GM19455 (cell line): ENCODE data around the gene NAA10.
A peak's percentile ranks its signal among the peaks of the same experiment; 100 is the strongest.

Experiments
- ATAC-seq: cut with Tn5 transposase; IDR thresholded peaks from one replicate; pipeline ENCODE4 v1.9.1; 2021; ENCODE audit not compliant: unreplicated experiment

NAA10 gene

DNA sequence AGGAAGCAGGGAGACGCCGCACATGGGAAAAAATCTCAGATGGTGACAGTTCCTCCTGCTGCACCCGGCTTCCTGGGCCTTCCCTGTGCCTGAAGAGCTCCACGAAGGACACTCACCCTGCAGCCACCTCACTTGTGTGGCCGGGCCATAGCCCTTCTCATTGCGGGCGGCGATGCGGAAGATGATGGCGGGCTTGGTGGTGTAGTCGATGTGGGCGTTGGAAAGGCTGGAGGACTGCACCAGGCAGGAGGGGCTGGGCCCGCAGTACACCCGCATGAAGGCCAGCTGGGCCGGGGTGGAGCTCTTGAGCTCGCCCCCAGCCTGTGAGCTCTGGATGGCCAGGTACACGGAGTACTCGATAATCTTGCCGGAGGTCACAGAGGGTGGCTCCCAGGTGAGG is 15.3 kb upstream of the NAA10 start:
- no peak for ATAC-seq

GRCh38 chrX:153948847-153949805 is 14.3 kb upstream of the NAA10 start:
- ATAC-seq, result no peak

GRCh38 chrX:153948002-153948466 is 13.2 kb upstream of the NAA10 start:
- ATAC-seq, result no peak

DNA sequence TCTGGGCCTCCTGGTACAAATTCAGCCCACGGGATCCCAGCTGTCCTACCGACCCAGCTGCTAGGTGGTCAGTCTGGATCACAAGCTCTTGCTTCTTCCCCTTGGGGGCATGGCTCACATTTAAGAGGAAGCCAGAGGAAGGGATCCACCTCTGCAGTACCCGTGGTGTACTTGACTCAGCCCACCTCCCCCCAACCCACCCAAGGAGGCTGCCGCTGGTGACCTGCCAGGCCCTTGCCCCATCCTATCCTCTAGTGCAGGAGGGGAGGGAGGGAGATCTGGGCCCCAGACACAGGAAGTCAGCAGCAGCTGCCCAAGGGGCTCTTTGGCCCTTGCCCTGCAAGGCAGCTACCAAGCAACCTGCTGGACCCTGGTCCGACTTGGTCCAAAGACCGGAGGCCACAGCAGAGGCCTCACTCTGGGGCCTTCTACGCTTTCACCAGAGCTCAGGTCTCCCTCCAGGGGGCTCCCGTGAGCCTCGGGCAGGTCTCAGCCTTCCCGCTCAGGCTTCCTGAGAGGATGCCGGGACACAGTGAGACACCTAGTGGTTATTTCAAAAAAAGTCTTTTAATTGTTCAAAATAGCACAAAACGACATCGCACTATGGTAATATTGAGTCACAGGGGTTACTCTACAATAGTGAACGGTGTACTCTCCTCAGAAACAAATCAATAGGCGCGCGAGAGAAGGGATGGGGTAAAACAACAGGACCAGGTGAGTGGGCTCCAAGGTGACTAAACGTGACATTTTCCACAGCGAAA is 12.4 kb upstream of the NAA10 start:
- no peak for ATAC-seq

GRCh38 chrX:153945956-153946943 is 11.4 kb upstream of the NAA10 start:
- no peak for ATAC-seq

- ATAC-seq, result no peak
Observed at GRCh38 chrX:153944800-153945150, 9.9 kb upstream of the NAA10 start.

DNA sequence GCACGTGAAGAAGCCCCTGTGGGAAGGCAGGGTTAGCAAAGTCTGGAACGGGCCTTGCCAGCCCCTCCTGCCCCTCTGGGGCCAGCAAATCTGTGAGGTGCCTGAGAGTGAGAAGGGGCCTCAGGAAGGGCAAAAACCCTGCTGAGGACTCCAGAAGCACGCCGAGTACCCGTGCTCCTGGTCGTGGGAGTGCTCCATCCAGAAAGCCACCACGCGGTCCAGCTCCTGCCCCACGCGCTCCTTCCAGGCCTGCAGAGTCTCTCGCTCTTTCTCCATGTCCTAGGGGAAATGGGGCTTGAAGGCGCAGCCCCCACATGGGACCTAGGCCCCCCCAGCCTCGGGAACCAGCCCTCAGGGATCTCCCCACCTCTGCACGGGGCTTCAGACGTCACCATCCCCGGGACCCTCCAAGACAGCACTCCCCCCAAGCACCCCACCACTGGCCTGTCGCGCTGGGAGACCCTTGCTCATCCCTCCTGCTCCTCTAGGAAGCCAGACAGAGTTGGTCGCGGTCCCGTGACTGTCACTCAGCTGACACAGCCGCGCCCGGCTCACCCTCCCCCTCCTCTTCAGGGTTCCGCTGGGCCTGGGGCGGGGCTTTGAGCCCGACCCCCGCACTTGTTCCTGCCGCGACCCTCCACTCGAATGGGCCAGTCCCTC is 9.4 kb upstream of the NAA10 start, which contains the start of gene RENBP:
TSS of gene RENBP (minus strand) at position 504 of the 660 bp plus-strand sequence. CDS start at position 471, 33 bp downstream.
- ATAC-seq, result no peak

- ATAC-seq, result no peak
Observed at GRCh38 chrX:153941336-153942252, 6.8 kb upstream of the NAA10 start.

GRCh38 chrX:153939573-153939972 is 4.7 kb upstream of the NAA10 start:
- ATAC-seq, result no peak

- ATAC-seq, result no peak
Observed at GRCh38 chrX:153938226-153938786, 3.5 kb upstream of the NAA10 start.

DNA sequence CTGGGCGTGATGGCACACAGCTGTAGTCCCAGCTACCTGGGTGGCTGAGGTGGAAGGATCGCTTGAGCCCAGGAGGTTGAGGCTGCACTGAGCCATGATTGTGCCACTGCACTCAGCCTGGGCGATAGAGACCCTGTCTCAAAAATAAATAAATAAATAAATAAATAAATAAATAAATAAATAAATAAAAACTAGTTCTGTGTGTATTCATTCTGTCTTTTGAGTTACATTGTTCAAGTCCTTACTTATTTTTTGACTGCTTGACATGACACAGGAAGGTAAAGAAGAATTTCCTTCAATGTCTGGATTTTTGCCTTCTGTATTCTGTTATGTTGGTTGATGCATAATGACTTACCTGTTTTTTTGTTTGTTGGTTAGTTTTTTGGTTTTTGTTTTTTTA is 2.2 kb upstream of the NAA10 start:
- ATAC-seq, result no peak

DNA sequence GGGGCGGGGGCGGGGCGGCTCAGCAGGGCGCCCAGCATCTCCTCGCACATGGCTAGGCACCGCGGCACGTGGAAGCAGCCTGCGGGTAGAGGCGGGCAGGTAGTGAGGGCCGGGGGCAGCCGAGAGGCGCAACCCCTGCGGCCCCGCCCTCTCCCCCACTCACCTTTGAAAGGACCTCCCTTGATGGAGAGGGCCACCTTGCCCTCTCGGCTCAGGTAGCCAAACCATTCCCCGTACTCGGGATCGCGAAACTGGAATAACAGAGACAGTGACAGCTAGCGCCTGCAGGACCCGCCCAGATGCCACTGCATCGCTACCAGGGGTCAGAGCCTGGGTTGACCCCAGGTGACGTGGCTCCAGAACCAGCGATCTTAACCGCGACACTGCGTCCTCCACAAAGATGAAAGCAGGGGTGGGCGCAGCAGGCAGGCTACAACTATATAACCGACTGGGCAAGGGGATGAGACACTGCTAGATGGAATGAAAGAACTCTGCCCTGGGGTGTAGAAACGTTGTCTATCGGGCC is 552 bp upstream of the NAA10 start:
- ATAC-seq, result peak; percentile 37

DNA sequence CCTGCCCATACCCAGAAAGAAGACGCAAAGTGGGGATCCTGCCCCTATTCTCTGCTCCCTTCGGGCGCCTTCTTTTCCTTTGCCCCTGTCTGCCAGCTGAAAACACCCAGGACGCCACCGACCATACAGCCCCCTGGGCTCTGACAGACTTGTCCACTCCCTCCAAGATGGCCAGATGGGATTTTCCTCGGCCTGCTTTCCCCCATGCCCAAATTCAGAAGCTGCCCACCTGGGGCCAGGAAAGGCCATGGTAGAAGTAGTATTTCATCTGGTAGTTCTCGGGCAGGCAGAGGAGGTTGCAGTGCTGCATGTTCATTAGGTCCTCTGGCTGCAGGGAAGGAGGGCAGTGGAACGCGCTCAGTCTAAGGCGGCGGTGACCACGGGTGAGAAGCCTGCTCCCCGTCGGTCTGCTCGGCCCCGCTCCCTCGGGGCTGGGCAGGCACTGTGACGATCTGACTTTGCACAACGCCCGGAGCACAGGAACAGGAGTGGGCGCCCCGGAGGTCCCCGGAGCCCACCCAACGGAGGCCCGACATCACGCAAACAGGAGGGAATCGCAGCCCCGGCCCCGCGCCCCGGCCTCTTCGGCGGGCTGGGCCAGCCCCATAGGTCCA is 582 bp downstream of the NAA10 start:
- ATAC-seq, result no peak

- no peak for ATAC-seq
Observed at GRCh38 chrX:153933748-153934147, 1.1 kb downstream of the NAA10 start.

DNA sequence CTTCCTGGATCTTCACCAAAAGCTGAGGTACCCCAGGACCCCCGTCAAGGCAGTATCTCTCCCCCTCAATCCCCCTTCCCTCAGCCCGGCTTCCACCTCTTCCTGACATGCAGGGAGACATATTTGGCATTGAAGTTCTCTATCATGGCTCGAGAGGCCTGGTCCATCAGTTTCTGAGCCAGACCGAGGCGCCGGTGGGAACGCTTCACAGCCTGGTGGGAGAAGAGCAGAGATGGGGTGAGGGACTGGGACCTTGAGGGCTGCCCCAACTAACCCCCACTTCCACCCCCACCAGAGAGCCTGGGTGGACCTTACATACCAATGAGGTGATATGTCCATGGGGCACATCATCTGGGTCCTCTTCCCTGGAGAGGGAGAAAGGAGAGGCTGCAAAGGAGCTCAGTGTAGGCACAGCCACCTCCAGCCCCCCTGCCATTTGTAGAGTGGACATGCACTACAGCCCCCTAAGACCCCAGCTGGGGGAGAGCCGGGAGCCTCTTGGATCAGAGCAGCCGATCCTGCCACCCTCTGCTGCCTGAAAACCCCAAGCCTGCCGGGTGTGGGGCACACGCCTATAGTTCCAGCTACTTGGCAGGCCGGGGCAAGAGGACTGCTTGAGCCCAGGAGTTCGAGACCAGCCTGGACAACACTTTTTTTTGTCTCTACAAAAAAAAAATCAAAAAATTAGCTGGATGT is 2.5 kb downstream of the NAA10 start:
- no peak for ATAC-seq

GRCh38 chrX:153931748-153932147 is 3.1 kb downstream of the NAA10 start:
- ATAC-seq, result no peak

- no peak for ATAC-seq
Observed at GRCh38 chrX:153931151-153931550, 3.7 kb downstream of the NAA10 start.
